GM13976 (cell line): ENCODE data around the gene HS3ST3A1.

Source experiments
- DNase-seq: peaks from one replicate; pipeline ENCODE4 v3.0.0; 2012; ENCODE audit warnings: low spot score
- CTCF ChIP-seq: IDR thresholded peaks from 2 replicates; pipeline ENCODE4 v1.5.1; 2012; ENCODE audit warnings: borderline replicate concordance, mild to moderate bottlenecking; ENCODE audit not compliant: insufficient read depth; ENCODE audit errors: extremely low read depth, missing control alignments, control extremely low read depth
- in situ Hi-C: fragments of 300-500 bp; cut with MboI; formaldehyde crosslinking; loops from one replicate; pipeline ENCODE4 v1.12.0; 2022; ENCODE audit warnings: low sequenced_read_pairs, mixed read lengths, inconsistent platforms; ENCODE audit not compliant: unreplicated experiment

HS3ST3A1 gene

GRCh38 chr17:13542636-13543035 lies 59.1 kb downstream of the HS3ST3A1 start:
- DNase-seq = no peak
- TF ChIP-seq CTCF = no peak
- in situ Hi-C loops = no loop called here

DNA sequence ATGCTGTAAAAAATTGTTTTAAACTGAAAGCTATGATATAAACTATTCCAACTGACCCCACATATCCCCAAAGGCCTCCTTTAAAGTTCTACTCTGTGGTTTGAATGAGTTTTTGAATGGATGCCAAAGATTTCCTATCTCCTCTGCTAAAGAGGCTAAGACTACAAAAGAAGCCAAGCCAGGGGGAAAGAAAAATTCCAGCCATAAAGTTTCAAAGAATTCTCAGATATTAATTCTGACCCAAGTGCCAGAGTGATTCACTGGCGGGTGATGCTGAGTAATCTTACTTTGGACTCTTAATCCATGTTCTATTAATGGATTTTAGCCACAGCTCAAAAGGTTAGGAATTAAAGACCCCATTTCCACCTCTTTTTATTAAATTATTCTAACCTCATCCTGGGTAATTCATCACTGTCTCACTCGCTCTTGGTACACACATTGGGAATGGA lies 60.7 kb downstream of the HS3ST3A1 start:
- no peak for TF ChIP-seq CTCF
- DNase-seq = no peak
- in situ Hi-C loops = no loop called here

GRCh38 chr17:13540546-13540945 lies 61.2 kb downstream of the HS3ST3A1 start:
- in situ Hi-C loops = no loop called here
- no peak for TF ChIP-seq CTCF
- DNase-seq = no peak

DNA sequence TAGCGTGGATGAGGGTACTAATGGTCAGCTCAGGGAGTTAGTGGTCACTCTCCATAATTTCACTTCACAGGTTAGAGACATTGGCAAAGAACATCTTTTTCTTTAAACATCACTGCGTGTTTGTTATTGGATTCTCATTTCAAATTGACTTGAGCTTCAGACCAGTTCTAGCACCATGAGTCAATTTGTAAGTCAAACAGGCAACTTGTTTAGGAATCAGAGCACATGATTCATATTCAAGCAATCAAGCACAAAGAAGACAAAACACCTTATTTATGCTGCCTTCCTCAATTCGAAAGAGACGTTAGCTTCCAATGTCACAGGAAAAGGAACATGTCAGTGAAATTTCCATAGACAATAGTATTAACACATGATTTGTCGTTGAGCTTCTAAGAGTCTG lies 62.3 kb downstream of the HS3ST3A1 start:
- no peak for TF ChIP-seq CTCF
- no peak for DNase-seq
- in situ Hi-C loops = no loop called here

GRCh38 chr17:13538841-13539411 lies 62.8 kb downstream of the HS3ST3A1 start:
- DNase-seq = no peak
- in situ Hi-C loops = no loop called here

DNA sequence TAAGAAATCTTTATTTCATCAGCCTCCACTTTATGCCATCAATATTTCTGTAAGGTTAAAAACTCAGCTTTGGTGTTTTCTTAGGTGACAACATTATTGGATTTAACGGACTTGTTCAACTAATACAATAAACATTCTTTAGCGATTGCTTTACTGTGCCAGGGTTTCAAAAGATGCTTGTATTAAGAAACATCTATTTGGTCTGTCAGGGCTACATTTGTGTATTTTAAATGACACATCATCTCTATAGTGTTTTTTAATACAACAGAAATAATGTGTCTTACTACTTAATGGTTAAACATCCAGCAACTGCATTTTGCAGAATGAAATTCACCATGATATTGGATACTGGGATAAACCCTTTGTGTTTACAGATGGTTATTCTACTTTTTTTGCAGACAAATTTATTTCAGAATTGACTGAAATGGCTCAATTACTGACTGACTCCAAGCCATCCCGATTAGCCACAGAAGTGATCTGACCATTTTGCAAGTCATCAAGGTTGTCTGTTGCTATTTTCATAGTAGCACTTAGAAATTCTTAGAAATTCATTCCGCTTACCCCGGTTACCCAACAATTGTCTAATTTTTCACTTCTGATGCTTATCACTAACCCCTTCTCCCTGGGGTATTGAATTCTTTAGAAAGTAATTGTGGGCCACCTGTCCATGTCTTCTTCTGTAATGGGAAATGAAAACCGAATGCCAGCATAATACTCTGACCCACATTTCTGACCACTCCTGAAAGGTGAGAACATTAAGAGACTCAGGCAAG lies 63.7 kb downstream of the HS3ST3A1 start:
- in situ Hi-C loops = no loop called here
- DNase-seq = no peak
- no peak for TF ChIP-seq CTCF

More at GRCh38 chr17:13538841-13539411, 62.8 kb downstream of the HS3ST3A1 start:
- TF ChIP-seq CTCF = no peak
